Posterior vena cava (tissue), 2 donors: ENCODE measurements around the gene PDZD2. TPM values are rescaled to one million over a fixed set of nuclear protein-coding genes. Genes with fewer than 3 reads are reported as not detected.
"Not testable (repeated sequence)": the region's sequence is repeated elsewhere in the genome, so short reads cannot be mapped to it uniquely, and the experiment has no call there.

Source experiments
- DNase-seq: peaks from one replicate; pipeline ENCODE4 v3.0.0-alpha.2; 2020; ENCODE audit warnings: low spot score
- intact Hi-C, 2 donors: fragments of 100-400 bp; cut with DNase I; formaldehyde crosslinking; loops; one replicate each; pipeline versions ENCODE4 v1.14.1 to v1.14.2; 2022 to 2023
- total RNA-seq, 2 donors: library from RNA; stranded (reverse); fragmentation: NEBNext Ultra II Directional; extraction: Animal tissue kit (Norgen Biotek cat#: 25700); gene quantifications; one replicate each; pipeline ENCODE4 v1.2.1, GENCODE V29; 2021
- donor health status: DM: yes; HTN: yes; CAD: no.
- donor health status: DM: yes; HTN: yes; CAD: no.

Gene PDZD2
- total RNA-seq, 2 donors from 2014 or later: 4.1 to 4.9 TPM

DNA sequence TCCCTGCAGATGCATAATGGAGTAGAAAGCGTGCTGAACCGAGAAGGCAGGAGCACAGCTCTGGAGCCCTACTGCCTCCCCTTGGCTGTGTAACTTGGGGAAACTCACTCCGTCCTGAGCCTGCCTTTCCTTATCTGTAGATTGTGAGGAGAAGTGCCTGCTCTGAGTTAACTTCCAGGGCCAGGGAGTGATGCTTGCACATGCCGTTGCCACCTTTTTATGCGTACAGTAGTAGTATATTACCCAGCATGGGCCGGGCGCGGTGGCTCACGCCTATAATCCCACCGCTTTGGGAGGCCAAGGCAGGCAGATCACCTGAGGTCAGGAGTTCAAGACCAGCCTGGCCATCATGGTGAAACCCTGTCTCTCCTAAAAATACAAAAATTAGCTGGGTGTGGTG is 87.1 kb downstream of the PDZD2 start:
- DNase-seq: no peak
- intact Hi-C loops: no loop called here

- no peak for DNase-seq
- intact Hi-C loops: no loop called here
These were observed 88.0 kb downstream of the PDZD2 start for GRCh38 chr5:31726952-31727351.

- no peak for DNase-seq
- intact Hi-C loops: no loop called here
These were observed 89.1 kb downstream of the PDZD2 start for GRCh38 chr5:31728039-31728438.

DNA sequence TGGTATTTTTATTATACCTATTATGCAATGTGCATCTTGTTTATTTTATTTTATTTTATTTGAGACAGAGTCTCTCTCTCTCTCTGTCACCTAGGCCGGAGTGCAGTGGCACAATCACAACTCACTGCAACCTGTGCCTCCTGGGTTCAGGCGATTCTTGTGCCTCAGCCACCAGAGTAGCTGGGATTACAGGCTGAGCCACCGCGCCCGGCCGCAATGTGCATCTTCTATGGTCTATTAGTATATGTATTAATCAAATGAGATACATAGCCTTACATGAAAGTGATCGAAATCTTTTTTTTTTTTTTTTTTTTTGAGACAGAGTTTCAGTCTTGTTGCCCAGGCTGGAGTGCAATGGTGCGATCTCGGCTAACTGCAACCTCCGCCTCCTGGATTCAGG is 89.9 kb downstream of the PDZD2 start:
- DNase-seq, intact Hi-C loops: not testable (repeated sequence)

GRCh38 chr5:31730139-31730538 is 91.2 kb downstream of the PDZD2 start:
- intact Hi-C loops: no loop called here
- DNase-seq: no peak

GRCh38 chr5:31731016-31731415 is 92.1 kb downstream of the PDZD2 start:
- intact Hi-C loops: no loop called here

GRCh38 chr5:31731710-31732301 is 92.9 kb downstream of the PDZD2 start:
- DNase-seq: no peak
- intact Hi-C loops: no loop called here

More at GRCh38 chr5:31731016-31731415, 92.1 kb downstream of the PDZD2 start:
- DNase-seq: no peak

GRCh38 chr5:31732821-31733220 is 93.9 kb downstream of the PDZD2 start:
- intact Hi-C loops, DNase-seq: not testable (repeated sequence)

- DNase-seq: no peak
- intact Hi-C loops: no loop called here
These were observed 94.4 kb downstream of the PDZD2 start for GRCh38 chr5:31733371-31733770.

GRCh38 chr5:31736127-31736526 is 97.2 kb downstream of the PDZD2 start:
- no peak for DNase-seq
- intact Hi-C loops: no loop called here

- intact Hi-C loops: no loop called here
- DNase-seq: no peak
These were observed 99.3 kb downstream of the PDZD2 start for GRCh38 chr5:31738199-31738598.

- DNase-seq: no peak
- intact Hi-C loops: loop anchor here in 1 of 2 donors (10.0 kb wide), 1 partner anchor 333 kb away; no protein-coding TSS in a partner anchor
These were observed 102.6 kb downstream of the PDZD2 start for GRCh38 chr5:31741496-31741895.

- no peak for DNase-seq
- intact Hi-C loops: loop anchor here in 1 of 2 donors (10.0 kb wide), 1 partner anchor 331 kb away; no protein-coding TSS in a partner anchor
These were observed 104.7 kb downstream of the PDZD2 start for GRCh38 chr5:31743678-31744077.

DNA sequence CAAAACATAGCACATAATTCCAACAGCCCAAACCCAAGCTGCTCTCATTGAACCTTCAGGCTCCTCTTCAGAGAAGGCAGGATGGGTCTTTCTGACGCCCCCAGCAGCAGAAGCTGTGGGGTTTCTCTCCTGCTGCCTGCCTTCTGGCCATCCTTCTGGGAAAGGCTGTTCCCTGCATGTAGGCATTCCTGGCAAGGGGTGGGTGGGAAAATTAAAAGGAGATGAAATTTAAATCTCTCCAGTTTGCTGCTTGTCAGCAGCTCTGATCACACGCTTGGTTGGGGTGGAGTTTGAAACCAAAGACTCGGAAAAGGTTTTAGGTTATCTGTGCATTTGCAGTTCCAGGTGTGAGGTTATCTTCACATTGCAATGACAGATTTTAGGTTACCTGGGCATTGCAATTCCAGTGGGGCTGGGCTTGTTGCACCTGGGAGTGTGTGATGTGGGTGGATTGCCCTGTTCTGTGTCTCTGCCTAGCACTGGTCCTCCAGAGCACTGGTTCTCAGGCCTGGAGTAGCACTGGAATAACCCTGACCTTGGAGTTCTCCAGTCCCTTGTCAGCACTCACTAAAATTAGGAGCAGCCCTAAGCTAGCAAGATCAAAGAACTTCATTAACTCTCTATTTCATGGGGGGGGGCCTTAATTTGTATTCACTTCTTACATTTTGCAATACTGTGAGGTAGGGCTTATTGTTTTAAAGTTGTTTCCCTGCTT is 109.7 kb downstream of the PDZD2 start:
- DNase-seq: no peak
- intact Hi-C loops: loop anchor here in 1 of 2 donors (10.0 kb wide), 1 partner anchor 326 kb away; no protein-coding TSS in a partner anchor

GRCh38 chr5:31750215-31750614 is 111.3 kb downstream of the PDZD2 start:
- DNase-seq: no peak
- intact Hi-C loops: no loop called here

DNA sequence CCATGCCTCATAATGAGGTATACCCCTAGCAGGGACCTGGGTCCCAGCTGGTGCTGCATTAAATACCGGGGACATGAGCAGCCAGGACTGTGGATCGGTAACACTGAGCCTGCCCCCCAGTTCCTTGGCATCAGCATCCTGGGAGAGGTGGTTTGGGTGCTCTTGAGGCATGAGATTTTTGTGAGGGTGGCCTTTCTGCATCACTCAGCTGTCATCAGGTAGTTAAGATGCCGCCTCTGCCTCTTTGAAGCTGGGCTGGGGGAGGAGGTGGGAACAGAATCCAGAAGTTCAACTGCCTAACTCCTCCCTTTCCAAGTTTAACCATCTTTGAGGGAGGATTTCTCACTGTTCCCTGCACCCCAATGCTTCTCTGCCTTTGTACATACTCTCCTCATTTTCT is 112.7 kb downstream of the PDZD2 start:
- no peak for DNase-seq
- intact Hi-C loops: no loop called here

DNA sequence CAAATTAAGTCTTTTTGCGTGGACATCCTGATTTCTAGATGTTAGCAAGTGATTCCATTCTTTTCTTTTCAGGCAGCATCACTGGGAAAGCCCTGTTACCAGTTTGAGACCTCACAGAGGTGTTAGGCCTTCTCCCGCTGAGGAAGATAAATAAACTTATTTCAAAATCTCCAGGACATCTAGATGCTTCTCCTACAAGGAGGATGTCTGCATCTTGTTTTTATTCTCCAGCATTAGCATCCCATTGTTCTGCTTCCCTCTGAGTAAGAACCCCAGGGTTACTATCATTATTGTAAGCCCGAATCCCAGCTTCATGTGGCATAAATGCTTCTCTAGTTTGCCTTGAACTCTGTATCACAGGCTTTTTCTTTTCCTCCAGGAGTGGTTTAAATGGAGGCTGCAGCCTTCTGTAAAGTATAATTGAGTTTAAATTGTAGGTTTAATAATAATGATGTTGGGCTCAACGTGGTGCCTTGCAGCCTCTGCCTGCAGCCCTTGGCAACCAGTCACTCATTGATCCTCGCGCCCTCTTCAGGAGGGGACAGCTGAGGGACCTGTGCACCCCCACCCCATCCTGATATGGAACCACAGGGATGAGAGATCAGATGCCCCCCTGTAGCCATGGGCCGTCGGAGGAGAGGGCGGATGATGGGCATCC is 114.9 kb downstream of the PDZD2 start:
- intact Hi-C loops: no loop called here
- no peak for DNase-seq

DNA sequence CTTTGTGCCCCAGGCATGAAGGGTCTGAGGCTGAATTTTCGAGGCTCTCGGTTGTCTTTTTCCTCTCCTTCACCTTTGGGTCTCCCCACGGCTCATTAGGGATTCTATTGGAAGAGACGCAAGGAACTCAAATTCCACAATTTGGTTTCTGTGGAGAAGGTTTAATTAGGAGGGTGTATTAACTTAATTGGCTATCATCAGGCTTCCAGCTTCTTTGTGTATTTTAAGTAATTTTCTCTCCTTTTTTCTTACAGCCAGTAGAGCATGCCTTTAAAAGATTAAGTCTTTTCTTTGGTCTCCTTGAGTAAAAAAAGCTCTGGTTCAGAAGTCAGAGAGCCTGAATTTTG is 115.4 kb downstream of the PDZD2 start:
- intact Hi-C loops: no loop called here
- DNase-seq: no peak

- DNase-seq: no peak
- intact Hi-C loops: no loop called here
These were observed 116.1 kb downstream of the PDZD2 start for GRCh38 chr5:31754741-31755675.
